Tibial artery (tissue), 4 donors: Measurements from ENCODE around the gene GPBP1.

Experiments
- DNase-seq, 2 donors: peaks; one replicate each; pipeline ENCODE4 v3.0.0-alpha.2; 2019
- H3K27ac ChIP-seq, 2 donors: fragments of 200-600 bp; sonication (generic) in 1 of 2; 1 replicate in 1 of 2; 2 replicates in 1 of 2; pipeline ENCODE4 v1.5.1; 2018 to 2019; ENCODE audit warnings: mild to moderate bottlenecking in 1 of 2
- H3K27me3 ChIP-seq, 2 donors: fragments of 200-600 bp; sonication (generic) in 1 of 2; one replicate each; pipeline versions ENCODE4 v1.5.1 to v1.6.0; 2016 to 2019
- H3K36me3 ChIP-seq, 3 donors: fragments of 200-600 bp; sonication (generic) in 2 of 3; one replicate each; pipeline ENCODE4 v1.5.1; 2016 to 2019; ENCODE audit warnings: mild to moderate bottlenecking in 2 of 3
- H3K4me1 ChIP-seq, 4 donors: fragments of 200-600 bp; sonication (generic) in 2 of 4; 1 replicate in 3 of 4; 2 replicates in 1 of 4; pipeline ENCODE4 v1.5.1; 2016 to 2019
- H3K4me3 ChIP-seq, 2 donors: fragments of 200-600 bp; sonication (generic) in 1 of 2; 1 replicate in 1 of 2; 2 replicates in 1 of 2; pipeline ENCODE4 v1.5.1; 2018 to 2019; ENCODE audit warnings: mild to moderate bottlenecking in 2 of 2
- H3K9me3 ChIP-seq, 3 donors: fragments of 200-600 bp; sonication (generic) in 1 of 3; one replicate each; pipeline ENCODE4 v1.5.1; 2016 to 2019
- intact Hi-C: fragments of 100-400 bp; cut with DNase I; formaldehyde crosslinking; loops from one replicate; pipeline ENCODE4 v1.15.0; 2023; ENCODE audit warnings: low total_unique reads
- TF ChIP-seq, protein P1 (sequence below), 2 experiments: fragments of 200-600 bp in 1 of 2; fragments of 450-650 bp in 1 of 2; IDR thresholded peaks; one replicate each; pipeline ENCODE4 v1.5.1; 2017 to 2019; ENCODE audit warnings: antibody characterized with exemption in 2 of 2, mild to moderate bottlenecking in 1 of 2, moderate library complexity in 1 of 2

GPBP1 gene

DNA sequence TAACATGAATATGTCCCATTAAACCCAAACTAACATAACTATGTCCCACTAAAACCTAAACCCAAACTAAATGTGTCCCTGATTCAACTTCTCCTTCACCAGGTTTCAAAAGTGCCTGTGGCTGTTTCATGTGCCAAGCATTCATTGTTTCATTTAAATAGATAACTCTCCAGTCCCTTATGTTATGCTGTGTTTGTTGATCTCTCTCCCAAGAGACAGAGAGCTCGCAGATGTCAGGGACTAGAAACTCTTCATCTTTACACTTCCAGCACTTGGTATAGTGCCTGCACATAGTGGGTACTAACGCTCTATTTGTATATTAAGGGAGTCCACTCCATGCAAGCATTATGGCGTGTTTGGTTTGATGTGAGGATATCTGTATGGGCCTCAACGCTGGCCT lies 118.0 kb downstream of the GPBP1 start:
- intact Hi-C loops, result no loop called here
- no peaks in the 10 kb centered on the region for H3K4me1 ChIP-seq
- TF ChIP-seq, protein P1, sequence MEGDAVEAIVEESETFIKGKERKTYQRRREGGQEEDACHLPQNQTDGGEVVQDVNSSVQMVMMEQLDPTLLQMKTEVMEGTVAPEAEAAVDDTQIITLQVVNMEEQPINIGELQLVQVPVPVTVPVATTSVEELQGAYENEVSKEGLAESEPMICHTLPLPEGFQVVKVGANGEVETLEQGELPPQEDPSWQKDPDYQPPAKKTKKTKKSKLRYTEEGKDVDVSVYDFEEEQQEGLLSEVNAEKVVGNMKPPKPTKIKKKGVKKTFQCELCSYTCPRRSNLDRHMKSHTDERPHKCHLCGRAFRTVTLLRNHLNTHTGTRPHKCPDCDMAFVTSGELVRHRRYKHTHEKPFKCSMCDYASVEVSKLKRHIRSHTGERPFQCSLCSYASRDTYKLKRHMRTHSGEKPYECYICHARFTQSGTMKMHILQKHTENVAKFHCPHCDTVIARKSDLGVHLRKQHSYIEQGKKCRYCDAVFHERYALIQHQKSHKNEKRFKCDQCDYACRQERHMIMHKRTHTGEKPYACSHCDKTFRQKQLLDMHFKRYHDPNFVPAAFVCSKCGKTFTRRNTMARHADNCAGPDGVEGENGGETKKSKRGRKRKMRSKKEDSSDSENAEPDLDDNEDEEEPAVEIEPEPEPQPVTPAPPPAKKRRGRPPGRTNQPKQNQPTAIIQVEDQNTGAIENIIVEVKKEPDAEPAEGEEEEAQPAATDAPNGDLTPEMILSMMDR (IDR thresholded peaks at IDR 0.05), result no peak
- no peaks in the 10 kb centered on the region for H3K27me3 ChIP-seq
- H3K36me3 ChIP-seq, result no peaks in the 10 kb centered on the region
- no peaks in the 10 kb centered on the region for H3K9me3 ChIP-seq
- DNase-seq, result no peak
- H3K4me3 ChIP-seq, result no peak overlapping the region
- H3K27ac ChIP-seq, result no peak overlapping the region

DNA sequence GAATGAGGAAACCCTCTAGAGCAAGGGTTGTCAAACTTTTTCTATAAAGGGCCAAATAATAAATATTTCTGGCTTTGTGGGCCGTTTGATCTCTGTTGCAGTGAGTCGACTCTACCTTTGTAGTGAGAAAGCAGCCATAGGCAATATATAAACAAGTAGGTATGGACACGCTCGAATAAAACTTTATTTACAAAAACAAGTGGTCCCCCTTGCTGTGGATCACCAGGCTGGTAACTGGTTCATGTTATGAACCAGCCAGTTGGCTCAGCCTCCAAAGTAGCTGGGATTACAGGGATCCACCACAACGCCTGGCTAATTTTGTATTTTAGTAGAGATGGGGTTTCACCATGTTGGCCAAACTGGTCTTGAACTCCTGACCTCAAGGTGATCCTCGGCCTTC lies 118.5 kb downstream of the GPBP1 start:
- intact Hi-C loops, result no loop called here
- H3K9me3 ChIP-seq, result no peaks in the 10 kb centered on the region

DNA sequence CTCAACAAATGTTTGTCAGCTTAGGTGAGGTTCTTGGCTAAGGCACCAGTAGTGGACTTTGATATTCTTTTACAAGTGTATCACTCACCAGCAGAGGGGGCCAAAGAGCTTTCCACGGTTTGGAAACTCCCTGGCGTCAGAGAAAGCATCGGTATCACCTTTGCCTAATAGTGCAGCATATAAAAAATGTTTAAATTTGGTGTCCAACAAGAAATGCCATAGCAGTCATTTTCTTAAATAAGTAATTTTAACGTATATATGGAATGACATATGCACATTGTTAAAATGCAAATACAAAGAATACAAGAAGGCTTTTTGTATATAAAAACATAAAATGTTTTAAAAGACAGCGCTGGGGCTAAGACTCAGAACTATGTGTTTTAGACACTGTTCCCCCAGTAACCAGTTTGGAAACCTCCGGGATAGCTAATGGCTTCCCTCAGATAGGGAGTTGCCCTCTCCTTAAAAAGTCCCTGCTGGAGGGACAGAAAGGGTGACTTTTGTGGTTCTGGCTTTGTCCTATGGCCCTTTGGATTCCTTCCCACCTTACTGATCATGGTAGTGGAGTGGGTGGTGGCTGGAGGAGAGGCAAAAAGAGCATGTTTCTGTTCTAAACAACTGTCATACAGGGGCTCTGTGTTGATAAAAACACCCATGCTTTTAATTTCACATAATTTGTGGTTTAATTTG lies 124.6 kb downstream of the GPBP1 start:
- TF ChIP-seq, protein P1 (IDR thresholded peaks at IDR 0.05), result peak; percentile 80 to 87
- intact Hi-C loops, result no loop called here
- Histone ChIP-seq H3K27ac (peak overlapping the region in 1 of 2 donors; percentile 21), H3K36me3 (no peaks in the 10 kb centered on the region), H3K4me3 (no peak overlapping the region), H3K9me3 (no peaks in the 10 kb centered on the region), H3K27me3 (no peaks in the 10 kb centered on the region), H3K4me1 (peaks cover 0 to 10% (median 6%) of the 10 kb centered on the region in 4 donors)
- peak; percentile 75 to 83 for DNase-seq

More for the DNA sequence above, 118.5 kb downstream of the GPBP1 start:
- DNase-seq, result no peak
- Histone ChIP-seq H3K27ac (no peak overlapping the region), H3K27me3 (no peaks in the 10 kb centered on the region), H3K4me1 (no peaks in the 10 kb centered on the region), H3K4me3 (no peak overlapping the region), H3K36me3 (no peaks in the 10 kb centered on the region)
- TF ChIP-seq, protein P1 (IDR thresholded peaks at IDR 0.05), result no peak

DNA sequence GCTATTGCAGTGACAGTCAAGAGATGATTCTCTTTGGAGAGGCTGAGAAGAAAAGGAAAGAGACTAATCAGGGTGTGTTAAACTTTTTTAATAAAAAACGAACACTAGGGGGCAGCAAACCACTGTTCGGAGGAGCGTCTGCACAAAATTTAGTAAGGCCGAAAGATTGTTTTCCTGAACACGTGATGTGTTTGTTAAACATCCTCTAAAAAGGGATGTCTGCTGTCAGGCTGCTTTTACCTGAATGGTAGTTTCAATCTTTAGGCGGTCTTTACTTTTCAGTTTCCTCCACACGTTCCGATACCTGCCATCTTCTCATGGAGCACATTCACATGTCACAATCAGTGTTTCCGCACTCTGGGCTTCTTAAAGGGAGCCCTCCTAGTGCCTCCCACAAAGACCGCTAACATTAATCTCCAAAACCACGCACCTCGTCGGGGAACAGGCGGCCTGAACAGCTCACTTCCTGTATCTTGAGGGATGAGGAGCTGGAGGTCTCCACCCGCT lies 125.2 kb downstream of the GPBP1 start:
- Histone ChIP-seq H3K4me3 (no peak overlapping the region), H3K27ac (peak overlapping the region in 1 of 2 donors; percentile 21), H3K4me1 (peaks cover 0 to 10% (median 6%) of the 10 kb centered on the region in 4 donors), H3K27me3 (no peaks in the 10 kb centered on the region), H3K36me3 (no peaks in the 10 kb centered on the region), H3K9me3 (no peaks in the 10 kb centered on the region)
- no peak for DNase-seq
- TF ChIP-seq, protein P1 (IDR thresholded peaks at IDR 0.05), result peak; percentile 33 to 56
- intact Hi-C loops, result no loop called here

DNA sequence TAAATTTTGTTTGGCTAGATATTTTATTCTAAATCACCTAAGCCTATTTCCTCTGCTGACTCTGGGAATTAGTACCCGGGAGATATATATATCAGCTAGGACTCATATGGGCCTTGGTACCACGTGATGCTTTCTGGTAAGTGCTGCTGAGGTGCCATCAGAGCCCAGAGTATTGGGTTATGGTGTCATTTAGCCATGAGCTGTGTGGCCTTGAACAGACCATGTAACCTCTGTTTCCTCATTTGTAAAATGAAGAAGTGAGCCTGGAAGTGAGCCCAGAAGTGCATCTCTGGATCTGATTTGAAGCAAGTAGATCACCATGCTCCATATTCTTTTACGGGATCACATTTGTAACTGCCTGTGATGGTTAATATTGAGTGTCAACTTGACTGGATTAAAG lies 126.1 kb downstream of the GPBP1 start:
- H3K27me3 ChIP-seq, result no peaks in the 10 kb centered on the region
- TF ChIP-seq, protein P1 (IDR thresholded peaks at IDR 0.05), result no peak
- intact Hi-C loops, result loop anchor here (2.0 kb wide), 1 partner anchor 1161 kb away; the partner anchor contains the start of gene PLK2

More for the DNA sequence above, 126.1 kb downstream of the GPBP1 start:
- no peaks in the 10 kb centered on the region for H3K9me3 ChIP-seq
- DNase-seq, result no peak
- no peak overlapping the region for H3K4me3 ChIP-seq
- no peaks in the 10 kb centered on the region for H3K36me3 ChIP-seq
- peaks cover 0 to 10% (median 6%) of the 10 kb centered on the region in 4 donors for H3K4me1 ChIP-seq
- no peak overlapping the region for H3K27ac ChIP-seq
